SK-N-MC (cell line): Measurements from ENCODE around the gene TPX2.

Experiments
- EZH2 ChIP-seq: fragments of 200-600 bp; sonication (generic); IDR thresholded peaks from one replicate; pipeline ENCODE4 v1.6.1; 2017; ENCODE audit warnings: antibody characterized with exemption
- POLR2AphosphoS5 ChIP-seq: IDR thresholded peaks from 2 replicates; pipeline ENCODE4 v1.6.1; 2012; ENCODE audit warnings: mild to moderate bottlenecking, low read depth, low read length, borderline replicate concordance

GRCh38 chr20:31822421-31823330 is 83.6 kb downstream of the TPX2 start:
- TF ChIP-seq POLR2AphosphoS5 (no peak), EZH2 (no peak)
